Stomach (tissue), 9 donors: ENCODE data around the gene STIM1. TPM values are rescaled to one million over a fixed set of nuclear protein-coding genes. Genes with fewer than 3 reads are reported as not detected.

Experiments used
- DNase-seq, 2 donors: peaks; one replicate each; pipeline versions ENCODE4 v3.0.0 to v3.0.0-alpha.2; 2013 to 2019
- H3K27ac ChIP-seq, 5 donors: fragments of 200-600 bp in 4 of 5; sonication (generic) in 4 of 5; one replicate each; pipeline ENCODE4 v1.5.1; 2013 to 2019; ENCODE audit warnings: mild to moderate bottlenecking in 1 of 5, moderate library complexity in 1 of 5
- H3K27me3 ChIP-seq, 3 donors: fragments of 200-600 bp; sonication (generic); one replicate each; pipeline ENCODE4 v1.5.1; 2017 to 2019; ENCODE audit warnings: mixed run types in 1 of 3
- H3K36me3 ChIP-seq, 4 donors: fragments of 200-600 bp; sonication (generic); 1 replicate in 3 of 4; 2 replicates in 1 of 4; pipeline ENCODE4 v1.5.1; 2016 to 2019
- H3K4me1 ChIP-seq, 4 donors: fragments of 200-600 bp; sonication (generic); one replicate each; pipeline ENCODE4 v1.5.1; 2016 to 2019
- H3K4me3 ChIP-seq, 4 donors: fragments of 200-600 bp; sonication (generic) in 3 of 4; one replicate each; pipeline ENCODE4 v1.5.1; 2016 to 2019; ENCODE audit warnings: mild to moderate bottlenecking in 1 of 4
- H3K9me3 ChIP-seq, 4 donors: fragments of 200-600 bp; sonication (generic); one replicate each; pipeline ENCODE4 v1.5.1; 2016 to 2019
- CTCF ChIP-seq, 7 experiments: fragments of 450-650 bp in 4 of 7; fragments of 200-600 bp in 3 of 7; sonication (generic) in 3 of 7; IDR thresholded peaks; one replicate each; pipeline ENCODE4 v1.5.1; 2016 to 2019; ENCODE audit warnings: antibody characterized with exemption in 7 of 7, control low read depth in 2 of 7, mild to moderate bottlenecking in 1 of 7
- EP300 ChIP-seq: sonication (generic); formaldehyde crosslinking; IDR thresholded peaks from one replicate; pipeline ENCODE4 v1.6.1; 2017; ENCODE audit warnings: antibody characterized with exemption
- POLR2A ChIP-seq, 4 donors: fragments of 450-650 bp; IDR thresholded peaks; one replicate each; pipeline ENCODE4 v1.6.1; 2016; ENCODE audit warnings: antibody characterized with exemption in 4 of 4, control low read depth in 2 of 4, mild to moderate bottlenecking in 1 of 4, moderate library complexity in 1 of 4
- POLR2AphosphoS5 ChIP-seq, 3 donors: sonication (generic); formaldehyde crosslinking; IDR thresholded peaks; one replicate each; pipeline ENCODE4 v1.6.1; 2016; ENCODE audit warnings: antibody characterized with exemption in 3 of 3
- WGBS, 5 donors: extraction: QIAGEN DNeasy Blood & Tissue Kit in 3 of 5; methylation state at CpG; one replicate each; pipeline versions ENCODE4 v1.1.5 to v1.1.7; 2013 to 2018; 5-methylcytosine and 5-hydroxymethylcytosine counted together
- intact Hi-C: fragments of 100-400 bp; cut with DNase I; formaldehyde crosslinking; loops from one replicate; pipeline ENCODE4 v1.15.1; 2023; ENCODE audit warnings: low total_unique reads
- polyA plus RNA-seq, 3 donors: library from polyadenylated mRNA; stranded (reverse); fragments of 200-250 nt; gene quantifications; one replicate each; pipeline ENCODE4 v1.2.3, GENCODE V29; 2013
- total RNA-seq, 5 donors: library from RNA; depleted of rRNA; stranded (reverse); fragments of >200 nt; gene quantifications; one replicate each; pipeline versions ENCODE4 v1.1.0 to v1.2.3, GENCODE V29; 2014 to 2016
- donor health status: healthy with polysubstance abuse.
- donor health status: Bipolar disorder and iron deficiency.
- donor health status: healthy.

STIM1 gene
- total and polyA plus RNA-seq, 8 donors = 8.7 to 70.7 (median 34.3) TPM

- Histone ChIP-seq H3K36me3 (no peaks in the 10 kb centered on the region), H3K27ac (peak overlapping the region in 3 of 5 donors; percentile 15 to 48 (median 27)), H3K4me3 (no peak overlapping the region), H3K9me3 (no peaks in the 10 kb centered on the region), H3K4me1 (peaks cover 25 to 69% (median 45%) of the 10 kb centered on the region in 4 donors), H3K27me3 (no peaks in the 10 kb centered on the region)
- 53 to 61% (median 58%) methylated on average over 3 to 4 of the region's 4 CpGs for WGBS, 5 donors
- DNase-seq = peak in 1 of 2 donors; percentile 57
- TF ChIP-seq POLR2A (IDR thresholded peaks at IDR 0.05) (no peak), EP300 (no peak), CTCF (IDR thresholded peaks at IDR 0.05) (no peak), POLR2AphosphoS5 (IDR thresholded peaks at IDR 0.05) (no peak)
- intact Hi-C loops = no loop called here
Measured at GRCh38 chr11:3950996-3951660, 95.7 kb downstream of the STIM1 start.

- Histone ChIP-seq H3K4me1 (peaks cover 13 to 53% (median 31%) of the 10 kb centered on the region in 4 donors), H3K27me3 (no peaks in the 10 kb centered on the region), H3K9me3 (no peaks in the 10 kb centered on the region), H3K27ac (no peak overlapping the region), H3K36me3 (no peaks in the 10 kb centered on the region), H3K4me3 (no peak overlapping the region)
- intact Hi-C loops = no loop called here
- no peak for DNase-seq
- TF ChIP-seq POLR2A (IDR thresholded peaks at IDR 0.05) (no peak), CTCF (IDR thresholded peaks at IDR 0.05) (no peak), EP300 (no peak), POLR2AphosphoS5 (IDR thresholded peaks at IDR 0.05) (no peak)
Measured at GRCh38 chr11:3952715-3953114, 97.3 kb downstream of the STIM1 start.

DNA sequence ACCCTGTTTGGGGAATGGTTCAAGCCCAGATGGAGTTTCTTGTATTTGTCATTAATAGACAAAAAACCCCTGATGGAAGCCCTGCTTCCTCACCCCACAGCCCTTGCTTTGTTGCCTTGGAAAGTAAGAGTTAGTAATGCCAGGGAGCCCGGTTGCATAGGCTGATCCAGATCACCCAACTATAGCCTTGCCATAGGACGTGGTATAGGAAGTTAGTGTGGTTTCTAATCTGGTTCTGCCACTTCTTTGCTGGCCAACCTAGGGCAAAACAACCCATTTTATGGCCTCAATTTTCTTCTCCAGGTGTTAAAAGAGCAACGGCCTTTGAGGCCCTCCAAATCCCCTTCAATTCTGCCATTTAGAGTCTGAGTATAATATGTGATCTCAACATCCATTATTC lies 97.9 kb downstream of the STIM1 start:
- TF ChIP-seq POLR2AphosphoS5 (IDR thresholded peaks at IDR 0.05) (no peak), POLR2A (IDR thresholded peaks at IDR 0.05) (no peak), CTCF (IDR thresholded peaks at IDR 0.05) (no peak), EP300 (no peak)
- no peaks in the 10 kb centered on the region for H3K27me3 ChIP-seq
- no peak overlapping the region for H3K27ac ChIP-seq
- intact Hi-C loops = no loop called here
- H3K4me3 ChIP-seq = no peak overlapping the region
- no peak for DNase-seq
- peaks cover 13 to 47% (median 26%) of the 10 kb centered on the region in 4 donors for H3K4me1 ChIP-seq
- H3K9me3 ChIP-seq = no peaks in the 10 kb centered on the region
- whole genome bisulfite sequencing, 5 donors = 79 to 91% (median 88%) methylated on average over 3 of the region's 3 CpGs
- no peaks in the 10 kb centered on the region for H3K36me3 ChIP-seq

GRCh38 chr11:3954448-3955298 lies 99.2 kb downstream of the STIM1 start:
- H3K4me1 ChIP-seq = peaks cover 12 to 43% (median 22%) of the 10 kb centered on the region in 4 donors
- TF ChIP-seq EP300 (no peak), CTCF (IDR thresholded peaks at IDR 0.05) (no peak), POLR2AphosphoS5 (IDR thresholded peaks at IDR 0.05) (no peak), POLR2A (IDR thresholded peaks at IDR 0.05) (no peak)
- no peaks in the 10 kb centered on the region for H3K9me3 ChIP-seq
- H3K27me3 ChIP-seq = no peaks in the 10 kb centered on the region
- 84 to 95% (median 93%) methylated on average over 3 of the region's 3 CpGs for WGBS, 5 donors
- no peaks in the 10 kb centered on the region for H3K36me3 ChIP-seq
- H3K27ac ChIP-seq = no peak overlapping the region
- no peak for DNase-seq
- intact Hi-C loops = no loop called here
- no peak overlapping the region for H3K4me3 ChIP-seq
